OCI-LY7 (cell line): ENCODE measurements around the gene PDXDC1.
"Not testable (repeated sequence)": the region's sequence is repeated elsewhere in the genome, so short reads cannot be mapped to it uniquely, and the experiment has no call there.

Source experiments
- CTCF ChIP-seq: fragments of 200-600 bp; sonication (generic); conservative IDR thresholded peaks from 2 replicates; pipeline ENCODE4 v1.5.1; 2014; ENCODE audit warnings: mild to moderate bottlenecking, antibody characterized with exemption, low read length, moderate library complexity, mixed read lengths
- EZH2phosphoT487 ChIP-seq: fragments of 200-600 bp; sonication (generic); IDR thresholded peaks from 2 replicates; pipeline ENCODE4 v1.6.1; 2018; ENCODE audit warnings: low read depth, borderline replicate concordance, mild to moderate bottlenecking, mixed run types, antibody characterized with exemption, low read length, moderate library complexity, mixed read lengths

DNA sequence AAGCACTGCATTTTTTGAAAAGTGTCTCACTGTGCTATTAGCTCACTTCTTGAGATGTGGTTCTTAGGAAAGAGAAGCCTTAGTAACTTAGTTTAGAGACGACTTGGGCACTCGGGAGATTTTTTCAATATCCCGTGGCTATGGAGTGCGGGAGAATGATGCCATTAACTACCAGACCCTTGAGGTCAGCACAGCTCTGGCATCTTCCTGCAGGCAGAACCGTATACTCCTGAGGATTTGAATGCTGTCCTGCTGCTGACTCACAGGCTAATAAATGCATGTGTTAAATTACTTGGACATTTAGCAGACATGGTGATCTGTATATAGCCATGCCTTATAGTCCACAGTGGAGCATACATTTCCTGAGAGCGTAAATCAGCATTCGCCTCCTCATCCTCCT is 46.6 kb downstream of the PDXDC1 start:
- TF ChIP-seq CTCF, EZH2phosphoT487: not testable (repeated sequence)
